HG02884 (cell line): ENCODE data around the gene IFT43.

Source experiments
- ATAC-seq: cut with Tn5 transposase; IDR thresholded peaks from one replicate; pipeline ENCODE4 v1.9.1; 2021; ENCODE audit warnings: mild to moderate bottlenecking, moderate library complexity; ENCODE audit not compliant: unreplicated experiment

IFT43 gene

DNA sequence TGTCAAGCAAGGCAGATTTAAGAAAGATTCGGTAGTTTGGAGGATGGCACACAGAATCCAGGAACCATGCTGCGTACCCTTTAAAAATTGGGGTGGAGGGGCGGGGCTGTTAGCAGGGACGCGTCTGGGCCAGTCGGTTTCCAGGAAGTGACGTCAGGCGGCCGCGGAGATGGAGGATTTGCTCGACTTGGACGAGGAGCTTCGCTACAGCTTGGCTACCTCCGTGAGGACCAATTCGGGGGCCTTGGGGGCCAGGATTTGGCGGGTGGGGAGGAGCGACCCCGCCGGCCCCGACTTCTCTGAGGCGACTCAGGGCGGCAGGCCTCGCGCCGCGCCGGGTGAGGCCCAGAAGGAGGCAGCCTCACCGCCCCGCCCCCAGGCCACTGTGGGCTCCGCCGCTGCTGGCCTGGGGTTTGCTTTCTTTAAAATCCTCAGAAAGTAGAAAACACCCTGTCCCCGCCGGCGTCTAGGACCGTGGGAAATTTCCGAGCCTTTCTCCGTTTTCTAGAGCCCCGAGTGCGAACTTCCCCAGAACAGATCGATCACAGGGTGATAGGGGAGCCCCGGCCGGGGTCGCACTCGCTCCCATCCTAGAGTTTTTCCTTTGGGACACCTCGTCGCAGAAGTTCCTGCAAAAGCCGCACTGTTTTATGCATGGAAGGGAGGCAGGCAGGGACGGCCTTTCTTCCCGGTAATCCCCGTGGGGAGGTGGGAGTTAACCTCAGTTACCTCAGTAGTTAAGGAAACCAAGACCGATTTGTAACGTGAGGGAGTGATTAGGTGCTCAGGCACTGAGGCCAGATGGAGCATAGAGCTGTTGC lies at the start of gene IFT43:
Gene IFT43 (plus strand): TSS at position 146 of the 821 bp plus-strand sequence. CDS start 24 bp downstream, at position 170.
- peak; percentile 62 for ATAC-seq

DNA sequence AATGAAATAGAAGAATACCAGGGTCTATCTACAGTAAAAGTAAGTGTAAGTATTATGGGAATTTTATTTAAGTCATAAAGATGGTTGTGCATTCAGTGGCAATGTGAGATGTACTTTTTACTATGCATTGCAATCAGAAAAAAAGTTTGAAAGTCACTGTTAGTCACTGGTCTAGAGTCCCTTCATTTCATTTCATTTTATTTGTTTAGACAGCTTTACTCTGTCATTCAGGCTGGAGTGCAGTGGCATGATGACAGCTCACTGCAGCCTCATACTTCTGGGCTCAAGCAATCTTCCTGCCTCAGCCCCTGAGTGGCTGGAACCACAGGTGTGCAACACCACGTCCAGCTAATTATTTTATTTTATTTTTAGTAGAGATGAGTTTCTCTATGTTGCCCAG lies 46.4 kb upstream of the IFT43 start:
- no peak for ATAC-seq

DNA sequence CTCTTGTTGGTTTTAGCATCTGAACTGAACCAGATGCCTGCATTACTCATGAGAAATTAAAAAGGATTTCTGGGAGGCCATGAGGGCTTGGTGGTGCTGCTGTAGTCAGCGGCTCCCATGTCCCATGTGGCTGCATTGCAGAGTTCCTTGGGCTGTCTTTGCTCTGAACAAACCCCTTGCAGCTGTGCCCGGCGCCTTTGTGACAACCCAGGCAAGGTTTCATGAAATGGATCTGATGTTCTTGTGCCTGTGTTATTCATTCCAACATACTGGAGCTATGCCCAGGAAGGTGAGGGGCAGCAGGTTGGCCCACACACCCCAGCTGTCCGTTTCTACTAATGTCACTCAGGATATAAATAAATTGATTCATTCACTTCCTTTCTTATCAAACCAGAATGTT lies 44.5 kb upstream of the IFT43 start:
- ATAC-seq: no peak

DNA sequence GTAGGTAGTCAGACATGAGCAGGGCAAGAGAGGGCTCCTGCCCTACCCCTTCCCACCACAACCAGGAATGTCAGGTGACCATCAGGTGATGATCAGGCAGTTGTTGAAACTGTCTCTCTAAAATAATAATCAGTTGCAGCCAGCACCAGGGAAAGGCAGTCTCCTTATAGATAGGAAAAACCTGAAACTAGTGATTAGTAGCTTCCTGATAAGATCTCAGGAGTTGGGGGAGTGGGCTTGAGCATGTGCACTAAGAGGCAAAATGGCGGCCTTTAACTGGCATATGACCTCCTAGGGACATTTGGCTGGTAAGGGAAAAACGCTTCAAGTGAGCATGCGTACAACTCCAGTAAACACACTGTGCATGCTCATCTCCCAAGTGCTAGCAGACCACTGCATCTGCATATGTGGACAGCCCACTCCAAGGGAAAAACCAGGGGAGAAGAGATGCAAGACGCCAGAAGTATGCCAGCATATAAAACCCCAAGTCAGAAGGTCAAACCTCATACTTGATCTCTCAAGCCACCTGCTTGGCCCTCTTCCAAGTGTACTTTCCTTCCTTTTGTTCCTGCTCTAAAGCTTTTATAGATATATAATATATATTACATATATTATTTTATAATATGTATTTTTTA lies 40.8 kb upstream of the IFT43 start:
- no peak for ATAC-seq

DNA sequence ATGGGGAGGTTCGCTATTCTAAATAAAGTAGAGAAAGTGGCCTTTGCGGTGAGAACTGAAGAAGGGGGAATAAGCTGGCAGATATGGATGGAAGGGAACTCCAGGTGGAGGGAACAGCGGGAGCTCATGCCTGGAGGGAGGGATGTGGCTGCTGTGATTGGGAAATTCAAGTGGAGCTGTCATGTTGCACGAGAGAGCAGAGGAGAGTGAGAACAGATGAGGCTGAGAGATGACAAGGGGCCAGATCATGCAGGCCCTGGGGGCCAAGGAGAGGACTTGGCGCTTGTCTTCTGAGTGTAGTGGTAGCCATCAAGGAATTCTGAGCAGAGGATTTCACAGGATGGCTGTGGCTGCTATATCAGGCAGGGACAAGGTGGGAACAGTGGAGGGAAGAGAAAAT lies 38.8 kb upstream of the IFT43 start:
- no peak for ATAC-seq

DNA sequence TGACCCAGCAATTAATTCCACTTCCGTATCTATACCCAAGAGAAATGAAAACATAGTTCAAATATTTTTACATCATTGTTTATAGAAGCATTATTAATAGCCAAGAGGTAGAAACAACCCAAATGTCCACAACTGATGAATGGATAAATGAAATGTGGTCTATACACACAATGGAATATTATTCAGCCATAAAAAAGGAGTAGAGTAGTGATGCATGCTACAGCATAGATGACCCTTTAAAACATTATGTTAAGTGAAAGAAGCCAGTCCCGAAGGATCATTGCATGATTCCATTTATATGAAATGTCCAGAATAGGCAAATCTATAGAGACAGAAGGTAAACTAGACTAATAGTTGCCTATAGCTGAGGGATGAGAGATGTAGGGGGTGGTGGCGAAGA lies 33.1 kb upstream of the IFT43 start:
- no peak for ATAC-seq

DNA sequence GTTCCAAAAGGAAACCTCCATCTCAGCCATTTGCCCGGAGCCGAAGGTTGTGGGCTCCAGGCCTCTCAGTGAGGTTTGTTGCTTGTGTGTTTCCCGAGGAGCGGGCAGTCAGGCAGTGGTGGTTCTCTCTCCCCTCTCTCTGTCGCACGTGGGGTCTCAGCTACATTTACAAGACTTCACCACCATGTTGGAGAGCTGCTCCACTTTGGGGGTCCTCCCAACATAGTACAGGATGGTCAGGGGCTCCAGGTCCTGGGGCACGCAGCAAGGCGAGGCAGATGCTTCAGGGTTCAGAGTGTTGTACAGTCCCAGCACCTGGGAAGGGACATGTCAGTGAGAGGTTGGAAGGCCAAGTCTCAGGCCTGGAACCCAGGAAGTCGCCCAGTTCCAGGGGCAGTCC lies 26.5 kb upstream of the IFT43 start:
- ATAC-seq: no peak

DNA sequence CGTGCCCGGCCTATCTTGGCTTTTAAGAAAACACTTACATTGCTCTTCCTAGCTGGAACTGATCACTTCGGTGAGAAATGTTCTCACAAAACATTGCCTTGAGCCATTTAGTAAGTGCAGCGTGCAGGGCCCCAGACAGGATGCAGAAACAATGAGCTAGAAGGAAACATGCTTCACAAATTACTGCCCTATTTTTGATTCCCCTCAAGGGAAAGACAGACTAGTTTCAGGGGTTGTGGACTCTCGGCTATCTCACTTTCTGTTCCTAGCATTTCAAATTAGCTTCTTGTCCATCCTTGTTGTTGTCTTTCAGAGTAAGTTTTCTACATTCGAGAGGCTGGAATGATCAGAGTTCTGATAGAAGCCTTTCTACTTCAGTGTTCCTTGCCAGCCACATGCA lies 25.3 kb upstream of the IFT43 start:
- ATAC-seq: peak; percentile 80

DNA sequence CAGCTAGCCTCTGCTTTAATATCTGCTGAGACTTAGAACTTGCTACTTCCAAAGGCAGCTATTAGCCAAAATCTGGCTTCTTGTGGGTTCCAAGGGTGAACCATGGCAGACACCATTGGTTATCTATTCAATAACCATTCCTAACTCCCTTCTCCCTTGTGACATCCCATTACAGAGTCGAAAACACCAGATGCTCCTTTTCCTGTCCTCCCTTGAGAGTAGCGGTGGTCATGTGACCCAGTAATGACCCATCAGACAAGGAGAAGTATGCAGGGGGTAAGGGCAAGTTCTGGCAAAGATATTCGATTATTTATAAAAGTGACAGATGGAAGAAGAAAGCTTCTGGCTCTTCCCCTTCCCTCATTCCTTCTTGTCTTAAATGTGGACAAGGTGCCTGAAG lies 23.9 kb upstream of the IFT43 start:
- no peak for ATAC-seq

DNA sequence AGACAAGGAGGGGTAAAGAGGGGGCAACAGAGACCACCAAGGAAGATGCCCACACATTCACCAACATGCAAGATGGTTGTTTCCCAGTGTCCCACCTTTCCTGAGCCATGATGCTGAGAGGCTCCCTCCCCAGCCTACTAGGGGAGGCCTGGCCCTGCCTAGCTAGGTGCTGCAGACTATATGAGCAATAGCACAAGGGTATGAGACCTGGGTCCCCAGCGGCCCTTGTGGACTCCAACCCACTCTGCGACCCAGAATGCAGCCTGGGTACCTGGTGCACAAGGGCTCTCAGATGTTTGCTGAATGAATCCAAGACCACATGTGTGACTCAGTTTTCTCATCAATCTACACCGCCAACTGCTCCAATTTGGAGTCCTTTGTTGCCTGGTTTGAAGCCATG lies 17.7 kb upstream of the IFT43 start:
- ATAC-seq: no peak

DNA sequence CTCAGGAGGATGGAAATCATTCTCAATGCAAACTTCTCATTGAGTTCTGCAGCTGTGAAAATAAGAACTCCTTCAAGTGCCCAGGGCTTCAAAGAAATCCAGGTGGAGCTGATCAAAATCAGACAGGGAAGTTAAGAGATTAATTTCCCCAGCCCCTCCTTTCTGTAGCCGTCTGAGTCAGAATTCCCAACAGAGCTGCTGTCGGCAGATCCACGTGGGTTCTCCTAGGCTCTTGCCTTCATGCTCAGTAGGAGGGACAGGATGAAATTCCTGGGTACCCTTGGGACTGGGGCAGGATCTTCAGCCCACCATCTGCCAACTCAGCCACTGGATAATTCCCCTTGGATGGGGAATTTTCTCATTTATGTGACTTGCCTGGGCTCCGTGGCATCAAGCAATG lies 17.1 kb upstream of the IFT43 start:
- no peak for ATAC-seq

DNA sequence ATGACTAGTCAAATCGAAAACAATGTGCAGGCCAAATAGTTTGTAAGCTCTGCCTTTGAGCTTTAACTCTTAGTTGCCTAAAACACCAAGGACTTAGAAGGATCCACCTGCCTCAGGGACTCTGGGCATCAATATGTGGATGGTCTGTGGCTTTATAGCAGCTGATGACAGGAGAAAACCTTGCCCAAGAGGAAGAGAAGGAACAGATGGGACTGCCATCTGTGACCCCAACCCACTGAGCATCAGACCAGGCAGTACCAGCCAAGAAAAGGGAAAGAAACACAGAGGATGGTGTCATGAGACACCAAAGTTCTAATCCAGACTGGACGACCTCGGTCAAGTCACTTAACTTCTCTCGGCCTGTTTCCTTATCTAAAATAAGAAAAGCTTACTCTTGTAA lies 16.4 kb upstream of the IFT43 start:
- ATAC-seq: no peak

DNA sequence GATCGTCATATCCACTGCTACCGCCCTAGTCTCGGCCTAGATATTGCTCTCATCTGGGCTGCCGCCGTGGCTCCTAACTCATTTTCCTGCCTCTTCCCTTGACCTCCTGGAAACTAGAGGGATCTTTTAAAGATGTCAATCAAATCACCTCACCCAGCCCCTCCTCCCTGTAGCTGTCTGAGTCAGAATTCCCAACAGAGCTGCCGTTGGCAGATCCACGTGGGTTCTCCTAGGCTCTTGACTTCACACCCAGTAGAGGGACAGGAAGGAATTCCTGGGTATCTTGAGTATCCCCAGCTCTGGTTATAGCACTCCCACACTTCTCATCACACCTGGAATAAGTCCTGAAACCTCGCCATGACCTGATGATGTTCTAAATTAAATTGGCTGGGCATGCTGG lies 15.7 kb upstream of the IFT43 start:
- ATAC-seq: no peak

DNA sequence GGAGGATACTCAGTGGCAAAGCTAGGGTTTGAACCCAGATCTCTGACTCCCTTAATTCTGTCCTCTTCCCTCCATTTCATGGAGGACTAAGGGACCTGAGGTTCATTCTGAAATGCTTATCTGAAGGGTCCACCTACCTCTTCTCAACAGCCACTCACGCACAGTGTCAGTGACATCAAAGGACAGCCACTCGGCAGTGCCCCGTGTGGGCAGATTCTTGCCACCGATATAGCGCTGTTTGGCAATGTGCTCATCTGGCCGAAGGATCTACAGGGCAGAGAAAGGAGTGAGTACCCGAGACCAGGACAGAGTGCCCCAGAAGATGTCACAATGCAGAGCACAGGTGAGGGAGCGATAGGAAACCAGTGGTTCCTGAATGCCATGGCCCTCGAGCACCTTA lies 14.6 kb upstream of the IFT43 start:
- no peak for ATAC-seq

DNA sequence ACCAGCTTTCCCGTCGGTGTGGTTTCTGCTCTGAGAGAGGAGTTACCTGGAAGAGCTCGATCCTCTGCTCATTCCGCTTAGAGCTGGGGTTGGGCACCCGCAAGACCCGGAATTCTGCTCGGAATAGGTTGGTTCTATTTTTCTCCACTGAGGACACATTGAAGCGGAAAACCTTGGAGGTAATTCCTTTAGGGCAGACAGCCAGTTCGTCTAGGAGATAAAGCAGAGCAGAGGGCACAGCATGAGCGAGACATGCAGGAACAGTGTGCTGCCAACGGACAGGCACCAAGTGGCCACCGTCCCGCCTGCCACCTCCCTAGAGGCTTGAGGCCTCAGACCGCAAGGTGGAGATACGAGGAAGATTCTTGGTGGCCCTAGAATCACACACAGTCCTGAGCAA lies 14.1 kb upstream of the IFT43 start:
- ATAC-seq: no peak

DNA sequence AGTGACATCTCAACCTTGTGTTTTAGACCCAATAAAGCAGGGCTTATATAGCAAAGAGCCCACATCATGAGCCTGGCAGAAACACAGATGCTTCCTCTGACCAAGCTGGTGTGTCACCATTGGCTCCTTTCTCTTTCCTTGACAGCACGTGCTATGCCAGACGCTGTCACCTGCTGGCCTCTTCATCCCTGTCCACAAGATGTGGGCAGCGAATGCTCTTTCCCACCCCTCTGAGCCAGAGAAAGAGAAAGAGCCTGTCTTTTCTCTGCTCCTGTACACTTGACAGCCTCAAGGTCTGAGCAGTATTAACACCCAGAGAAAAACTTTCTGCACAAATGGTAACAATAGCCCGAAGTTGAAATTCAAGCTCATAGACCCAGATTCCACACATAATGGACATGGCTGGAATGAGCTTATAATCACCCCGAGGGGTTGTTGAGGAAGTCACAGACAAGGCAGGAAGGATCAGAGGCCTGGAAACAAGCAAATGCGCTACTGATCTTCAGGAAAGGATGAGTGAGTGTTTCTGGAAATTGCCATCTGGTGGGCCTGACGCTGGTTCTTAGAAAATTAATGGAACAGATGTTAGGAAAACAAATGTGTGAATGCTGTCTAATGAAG lies 12.7 kb upstream of the IFT43 start:
- no peak for ATAC-seq

DNA sequence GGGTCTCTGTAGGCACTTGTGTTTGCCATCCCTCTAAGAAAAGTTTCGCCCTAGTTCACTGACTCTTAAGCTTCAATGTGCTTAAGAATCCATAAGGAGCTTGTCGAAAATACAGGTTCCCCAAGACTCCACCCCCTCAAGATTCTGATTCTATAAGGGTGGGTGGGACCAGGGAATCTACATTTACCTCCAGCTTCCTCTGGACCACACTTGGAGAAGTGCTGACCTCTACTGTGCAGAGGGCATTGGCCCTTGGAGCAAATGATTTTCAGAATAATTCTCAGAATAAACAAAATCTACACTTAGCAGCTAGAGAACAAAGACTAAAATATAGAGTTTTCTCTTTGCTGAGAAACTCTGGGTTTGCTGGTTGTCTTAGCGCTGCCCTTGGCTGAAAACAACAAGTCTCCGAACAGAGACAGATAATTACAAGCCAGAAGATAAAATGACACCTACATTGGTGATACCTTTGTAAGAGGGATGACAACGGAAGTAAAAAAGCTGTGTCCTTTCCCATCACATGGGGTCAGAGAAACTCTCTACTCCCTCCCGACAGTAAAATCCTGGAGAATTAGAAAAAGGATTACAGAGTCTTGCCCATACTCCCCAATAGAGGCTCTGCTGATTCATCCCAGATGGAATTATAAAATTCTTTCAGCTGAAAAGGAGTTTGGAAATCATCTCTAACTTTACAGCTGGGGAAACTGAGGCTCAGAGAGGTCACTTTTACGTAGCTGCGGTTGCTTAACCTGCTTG lies 8.6 kb upstream of the IFT43 start:
- ATAC-seq: no peak

DNA sequence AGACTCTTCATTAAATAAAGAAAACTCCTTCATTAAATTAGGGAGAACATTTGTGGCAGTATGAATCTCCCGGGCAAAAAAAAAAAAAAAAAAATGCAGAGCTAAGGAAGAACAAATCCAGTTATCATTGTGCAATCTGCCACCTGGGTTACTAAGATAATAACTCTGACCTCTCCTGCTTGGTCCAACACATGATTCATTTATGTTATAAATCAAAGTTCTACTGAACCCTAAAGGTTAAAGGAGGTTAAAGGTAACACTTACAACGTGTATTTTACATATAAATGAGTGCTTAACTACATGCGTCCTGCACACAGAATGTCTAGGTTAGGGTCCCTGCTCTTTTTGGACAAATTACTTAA lies 8.0 kb upstream of the IFT43 start:
- no peak for ATAC-seq

DNA sequence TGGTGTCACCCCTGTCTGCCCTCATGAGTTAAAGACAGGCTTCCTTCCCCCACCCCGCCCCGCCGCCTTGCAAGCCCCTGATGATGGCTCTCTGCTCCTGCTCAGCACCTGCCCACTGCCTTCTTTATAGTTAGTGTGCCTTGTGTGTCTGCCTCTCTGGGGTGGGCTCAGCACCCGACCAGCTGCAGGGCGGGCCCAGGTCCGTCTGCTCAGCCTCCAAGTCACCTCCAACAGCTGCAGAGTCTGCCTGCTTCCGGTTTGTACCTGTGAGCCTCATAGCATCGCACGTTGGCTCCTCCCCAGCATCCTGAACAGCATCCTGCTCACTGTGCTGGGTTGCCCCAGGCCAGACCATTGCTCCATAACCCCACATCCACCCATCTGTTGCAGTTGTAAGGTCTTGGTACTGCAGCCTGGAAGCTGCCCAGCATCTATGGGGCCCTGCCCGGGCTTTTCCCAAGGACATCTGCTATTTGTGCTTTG lies 7.3 kb upstream of the IFT43 start:
- no peak for ATAC-seq

DNA sequence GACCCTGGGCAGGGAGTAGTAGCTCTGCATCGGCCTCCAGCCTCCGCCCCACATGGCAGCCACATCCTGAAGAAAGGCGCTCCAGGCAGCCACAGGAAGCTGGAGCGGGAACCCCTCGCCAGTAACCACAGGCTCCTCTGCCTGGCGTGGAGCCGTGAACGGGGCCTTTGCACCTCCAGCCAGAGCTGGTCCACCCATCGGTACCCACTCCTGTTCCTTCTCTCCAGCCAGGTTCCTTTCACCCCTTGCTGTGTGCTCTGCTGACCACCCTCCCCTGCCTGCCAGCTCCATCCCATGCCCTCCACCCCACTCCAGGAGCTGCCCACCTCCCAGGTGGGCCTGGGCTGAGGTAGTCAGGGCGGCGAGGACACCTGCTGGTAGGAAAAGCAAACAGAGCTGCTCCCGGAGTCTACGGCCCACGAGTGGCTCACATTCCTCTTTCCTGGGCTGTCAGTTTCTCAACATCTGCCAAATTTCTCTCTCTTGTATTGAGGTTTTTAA lies 6.4 kb upstream of the IFT43 start:
- no peak for ATAC-seq
